Epidermal melanocyte (primary cell): Measurements from ENCODE around the gene SRSF7.
"Not testable (repeated sequence)": the region's sequence is repeated elsewhere in the genome, so short reads cannot be mapped to it uniquely, and the experiment has no call there.

Source experiments
- DNase-seq: peaks from one replicate; pipeline ENCODE4 v3.0.0; 2011; ENCODE audit warnings: low spot score; ENCODE audit not compliant: insufficient read length

Gene SRSF7

DNA sequence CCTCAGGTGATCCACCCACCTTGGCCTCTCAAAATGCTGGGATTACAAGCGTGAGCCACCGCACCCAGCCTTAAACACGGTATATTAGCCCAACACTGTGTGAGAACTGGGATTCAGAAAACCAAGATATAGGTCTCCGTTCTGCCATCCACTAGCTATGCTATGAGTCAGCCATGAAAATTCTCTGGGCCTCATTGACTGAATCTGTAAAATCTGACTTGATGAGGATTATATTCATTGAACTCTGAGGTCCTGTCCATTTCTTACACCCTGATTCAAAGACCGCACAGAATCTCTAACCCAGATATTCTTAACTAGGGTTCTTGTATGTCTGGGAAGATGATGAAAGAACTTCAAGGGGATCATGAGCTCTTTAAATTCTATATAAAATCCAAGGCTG lies 47.8 kb downstream of the SRSF7 start:
- not testable (repeated sequence) for DNase-seq

DNA sequence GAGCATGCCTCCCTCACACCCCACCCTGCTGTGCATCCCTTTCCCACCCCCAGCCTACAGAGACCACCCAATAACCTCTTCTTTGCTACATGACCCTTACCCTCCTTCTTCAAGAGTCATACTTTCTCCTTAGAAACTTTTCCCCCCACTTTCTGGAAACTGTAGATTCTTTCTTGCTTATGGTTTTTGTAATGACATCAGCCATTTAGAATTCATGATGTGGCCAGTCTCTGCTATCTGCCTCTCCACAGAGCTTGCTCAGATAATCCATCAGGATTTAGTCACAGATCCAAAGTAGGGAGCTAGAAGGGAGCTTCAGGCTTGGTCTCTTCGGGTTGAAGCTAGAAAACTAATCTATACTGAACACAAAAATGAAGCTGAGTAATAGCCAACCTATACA lies 48.7 kb downstream of the SRSF7 start:
- DNase-seq: peak; percentile 33

DNA sequence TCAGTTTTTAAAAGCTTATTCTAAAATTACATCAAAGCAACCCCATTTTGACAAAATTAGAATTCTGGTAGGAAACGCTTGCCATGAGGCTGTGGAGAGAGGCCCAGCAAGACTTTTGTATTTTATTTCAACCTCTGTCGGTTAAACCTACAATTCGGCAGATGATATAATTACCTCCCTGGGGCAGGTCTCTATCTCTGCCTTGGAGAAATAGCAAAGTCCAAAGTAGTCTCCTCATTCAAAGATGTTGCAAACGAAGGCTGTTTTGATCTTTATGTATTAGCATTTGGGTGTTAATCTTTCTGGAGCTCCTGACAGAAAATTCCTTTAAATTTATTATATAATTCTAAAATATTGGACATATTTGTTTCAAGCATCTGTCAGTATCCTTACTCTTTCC lies 49.6 kb downstream of the SRSF7 start:
- no peak for DNase-seq

GRCh38 chr2:38700881-38701458 lies 50.2 kb downstream of the SRSF7 start:
- DNase-seq: no peak

DNA sequence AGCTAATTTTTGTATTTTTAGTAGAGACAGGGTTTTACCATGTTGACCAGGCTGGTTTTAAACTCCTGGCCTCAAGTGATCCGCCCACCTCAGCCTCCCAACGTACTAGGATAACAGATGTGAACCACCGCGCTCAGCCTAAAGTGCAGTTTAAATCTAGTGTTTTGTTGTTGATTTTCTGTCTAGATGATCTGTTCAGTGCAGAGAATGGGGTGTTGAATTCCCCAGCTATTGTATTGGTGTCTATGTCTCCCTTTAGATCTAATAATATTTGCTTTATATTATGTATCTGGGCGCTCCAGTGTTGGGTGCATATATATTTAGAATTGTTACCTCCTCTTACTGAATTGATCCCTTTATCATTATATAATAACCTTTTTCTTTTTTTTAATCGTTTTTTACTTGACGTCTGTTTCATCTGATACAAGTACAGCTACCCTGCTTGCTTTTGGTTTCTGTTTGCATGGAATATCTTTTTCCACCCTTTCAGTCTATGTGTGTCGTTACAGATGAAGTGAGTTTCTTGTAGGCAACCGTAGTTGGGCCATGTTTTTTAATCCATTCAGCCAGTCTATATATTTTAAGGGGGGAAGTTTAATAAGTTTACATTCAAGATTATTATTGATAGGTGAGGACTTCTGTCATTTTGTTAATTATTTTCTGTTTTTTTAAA lies 50.9 kb downstream of the SRSF7 start:
- DNase-seq: no peak

GRCh38 chr2:38698467-38699003 lies 52.6 kb downstream of the SRSF7 start:
- DNase-seq: no peak

- DNase-seq: no peak
These were observed 53.9 kb downstream of the SRSF7 start for GRCh38 chr2:38697116-38697840.
